Stimulated activated naive CD4-positive, alpha-beta T cell treated with Interleukin-2 at 50 U/mL for 16 hours (primary cell): ENCODE results near the gene TRRAP.

ENCODE experiments used
- DNase-seq: peaks from one replicate; lab custom pipeline; 2025; lab: John Stamatoyannopoulos, UW

Gene TRRAP

DNA sequence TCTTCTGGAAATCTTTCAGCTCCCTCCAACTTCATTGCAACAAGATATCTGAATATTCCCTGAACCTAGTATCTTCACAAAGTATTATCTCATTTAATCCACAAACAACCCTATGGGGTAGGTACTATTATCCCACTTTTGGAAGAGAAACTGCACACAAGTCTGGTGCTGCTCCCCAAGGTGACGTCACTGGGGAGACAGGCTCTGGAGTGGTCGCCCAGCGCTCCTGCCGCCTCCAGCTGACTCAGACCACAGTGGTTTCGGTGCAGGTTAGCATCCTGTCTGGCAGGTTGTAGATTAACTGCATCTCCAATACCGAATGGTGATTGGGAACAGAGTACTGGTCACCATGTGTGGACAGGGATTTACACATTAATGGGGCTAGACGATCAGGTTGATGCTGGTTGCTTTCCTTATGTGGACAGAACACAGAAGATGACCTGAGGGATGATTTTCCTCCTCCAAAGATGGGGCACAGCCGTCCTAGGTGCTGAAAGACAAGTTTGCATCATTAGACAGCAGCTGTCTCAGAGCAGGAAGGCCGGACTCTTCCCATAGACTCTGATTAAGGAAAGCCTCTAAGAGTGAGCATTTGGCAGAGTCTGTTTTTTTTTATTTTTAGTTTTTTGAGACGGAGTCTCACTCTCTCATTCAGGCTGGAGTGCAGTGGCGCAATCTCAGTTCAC lies 128.6 kb downstream of the TRRAP start:
- no peak for DNase-seq

DNA sequence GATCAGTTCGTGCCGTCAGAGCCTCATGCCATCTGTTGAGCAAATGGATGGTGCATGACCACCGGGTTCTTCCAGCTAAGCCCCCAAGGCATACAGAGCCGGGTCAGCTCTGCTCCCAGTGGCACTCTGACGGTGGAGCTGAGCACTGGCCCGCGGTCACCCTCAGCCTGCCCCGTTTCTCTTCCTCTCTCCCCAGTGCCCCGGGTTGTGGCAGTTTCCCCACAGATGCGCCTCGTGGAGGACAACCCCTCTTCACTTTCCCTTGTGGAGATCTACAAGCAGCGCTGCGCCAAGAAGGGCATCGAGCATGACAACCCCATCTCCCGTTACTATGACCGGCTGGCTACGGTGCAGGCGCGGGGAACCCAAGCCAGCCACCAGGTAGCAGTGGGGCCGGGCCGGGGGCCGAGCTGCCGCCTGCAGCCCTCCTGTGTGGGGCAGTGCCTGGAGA lies 129.9 kb downstream of the TRRAP start:
- no peak for DNase-seq

- no peak for DNase-seq
These were observed 130.7 kb downstream of the TRRAP start for GRCh38 chr7:99008921-99009530.

- no peak for DNase-seq
These were observed 131.9 kb downstream of the TRRAP start for GRCh38 chr7:99010281-99010680.

DNA sequence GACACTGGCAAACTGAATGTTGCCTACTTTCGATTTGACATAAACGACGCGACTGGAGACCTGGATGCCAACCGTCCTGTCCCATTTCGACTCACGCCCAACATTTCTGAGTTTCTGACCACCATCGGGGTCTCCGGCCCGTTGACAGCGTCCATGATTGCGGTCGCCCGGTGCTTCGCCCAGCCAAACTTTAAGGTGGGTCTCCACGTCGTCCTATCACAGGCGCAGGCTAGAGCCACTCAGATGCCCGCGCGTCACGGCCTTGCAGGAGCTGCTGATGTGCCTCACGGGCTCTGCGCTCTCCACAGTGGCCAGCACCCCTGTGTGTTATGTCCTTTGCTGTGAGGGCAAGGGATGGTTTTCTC lies 133.0 kb downstream of the TRRAP start:
- DNase-seq, result no peak

DNA sequence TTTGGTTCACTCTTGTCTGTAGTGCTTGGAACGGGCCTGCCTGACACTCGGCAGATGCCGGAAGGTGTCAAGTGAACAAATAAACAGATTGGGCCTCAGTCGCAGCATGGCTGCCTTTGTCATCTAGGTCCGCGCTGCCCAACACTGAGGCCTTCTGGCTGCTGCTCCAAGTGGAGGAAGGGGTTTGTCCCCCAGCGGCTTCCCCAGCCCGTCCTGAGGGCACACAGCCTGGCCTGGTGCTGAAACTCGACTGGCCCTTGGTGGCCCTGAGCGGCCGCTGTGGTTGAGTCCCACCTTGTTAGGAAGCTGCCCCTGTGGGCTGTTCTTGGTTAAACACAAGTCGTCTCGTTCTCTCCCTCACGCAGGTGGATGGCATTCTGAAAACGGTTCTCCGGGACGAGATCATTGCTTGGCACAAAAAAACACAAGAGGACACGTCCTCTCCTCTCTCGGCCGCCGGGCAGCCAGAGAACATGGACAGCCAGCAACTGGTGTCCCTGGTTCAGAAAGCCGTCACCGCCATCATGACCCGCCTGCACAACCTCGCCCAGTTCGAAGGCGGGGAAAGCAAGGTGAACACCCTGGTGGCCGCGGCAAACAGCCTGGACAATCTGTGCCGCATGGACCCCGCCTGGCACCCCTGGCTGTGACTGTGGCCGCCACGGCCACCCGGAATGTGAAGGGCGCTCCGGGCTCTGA lies 133.5 kb downstream of the TRRAP start:
- no peak for DNase-seq

DNA sequence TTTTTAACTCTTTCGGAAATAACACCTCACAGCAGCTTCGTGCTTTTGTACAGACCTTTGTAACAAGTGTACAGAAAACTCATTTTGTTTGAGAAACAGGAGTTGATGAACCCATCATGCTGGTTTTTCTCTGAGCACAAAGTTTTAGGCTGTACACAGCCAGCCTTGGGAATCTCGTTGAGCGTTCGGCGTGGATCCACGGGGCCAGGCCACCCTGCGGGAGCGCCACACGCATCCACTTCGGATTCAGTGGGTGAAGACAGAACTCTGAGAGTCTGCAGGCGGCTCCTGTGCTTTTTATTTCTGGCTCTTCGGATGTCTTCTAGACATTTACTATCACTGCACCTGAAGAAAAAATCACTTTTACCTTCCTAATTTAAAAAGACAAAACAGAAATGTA lies 134.4 kb downstream of the TRRAP start:
- DNase-seq, result no peak

GRCh38 chr7:99013266-99014112 lies 135.2 kb downstream of the TRRAP start:
- no peak for DNase-seq

- DNase-seq, result no peak
These were observed 136.0 kb downstream of the TRRAP start for GRCh38 chr7:99014113-99014985.

DNA sequence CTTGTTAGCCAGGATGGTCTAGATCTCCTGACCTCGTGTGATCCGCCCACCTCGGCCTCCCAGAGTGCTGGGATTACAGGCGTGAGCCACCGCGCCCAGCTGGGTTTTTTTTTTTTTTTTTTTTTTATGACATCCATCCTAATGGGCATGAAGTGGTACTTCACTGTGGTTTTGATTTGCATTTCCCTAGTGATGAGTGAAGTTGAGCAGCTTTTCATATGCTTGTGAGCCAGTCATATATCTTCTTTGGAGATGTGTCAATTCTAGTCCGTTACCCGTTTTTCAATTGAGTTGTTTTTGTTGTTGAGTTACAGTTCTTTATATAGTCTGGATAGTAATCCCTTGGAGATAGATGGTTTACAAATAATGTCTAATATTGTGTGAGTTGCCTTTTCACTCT lies 137.9 kb downstream of the TRRAP start:
- DNase-seq, result no peak

DNA sequence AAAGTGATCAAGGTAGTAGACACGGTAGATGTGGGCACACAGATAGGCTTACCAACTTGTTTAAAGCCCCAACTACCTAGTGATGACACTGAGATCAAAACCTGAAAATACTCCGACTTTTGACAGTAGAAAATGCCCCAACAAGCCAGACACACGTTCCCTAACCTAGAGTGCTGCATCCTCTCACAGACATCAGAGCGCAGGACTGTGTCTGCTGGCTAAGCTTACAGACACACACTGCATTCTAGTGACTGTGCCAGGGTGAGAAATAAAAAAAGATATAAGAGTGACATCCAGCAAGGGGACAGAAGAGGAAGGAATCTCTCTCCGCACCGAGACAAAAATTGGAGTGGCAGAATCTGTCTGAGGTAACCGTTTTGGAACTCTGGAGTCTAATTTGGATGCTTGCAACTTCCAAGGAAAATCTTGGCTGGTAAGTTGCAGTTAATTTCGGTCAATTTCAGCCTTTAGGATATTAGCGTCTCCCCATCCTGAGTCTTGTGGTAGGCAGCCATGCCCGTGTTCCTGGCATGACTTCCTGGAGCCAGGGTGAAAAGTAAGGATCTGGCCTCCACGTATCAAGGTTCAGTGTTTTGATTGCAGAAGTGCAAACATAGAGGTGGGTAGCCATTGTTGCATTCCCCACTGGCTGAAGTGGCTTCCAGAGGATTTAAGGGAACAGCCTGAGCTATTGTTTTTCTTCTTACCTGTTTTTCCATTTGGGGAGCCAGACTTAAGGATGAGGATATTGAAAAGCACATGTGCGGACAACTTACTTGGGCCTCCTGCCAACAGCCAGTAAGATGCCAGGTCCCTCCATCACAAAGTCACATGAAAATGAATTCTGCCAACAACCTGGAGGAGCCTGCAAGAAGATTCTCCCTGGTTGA lies 141.4 kb downstream of the TRRAP start:
- no peak for DNase-seq

DNA sequence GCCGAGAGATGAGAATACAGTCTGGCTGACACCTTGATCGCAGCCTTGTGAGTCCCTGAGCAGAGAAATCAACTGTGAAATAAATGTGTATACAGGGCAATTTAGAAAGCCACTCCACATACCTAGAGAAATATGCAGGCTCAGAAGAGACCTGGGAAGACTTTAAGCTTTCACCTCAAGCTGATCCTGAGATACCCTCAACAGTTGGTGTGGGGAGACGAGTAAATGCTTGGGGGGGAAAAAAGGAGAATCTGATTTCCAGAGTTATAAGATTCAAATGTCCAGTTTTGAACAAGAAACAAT lies 142.0 kb downstream of the TRRAP start:
- no peak for DNase-seq

DNA sequence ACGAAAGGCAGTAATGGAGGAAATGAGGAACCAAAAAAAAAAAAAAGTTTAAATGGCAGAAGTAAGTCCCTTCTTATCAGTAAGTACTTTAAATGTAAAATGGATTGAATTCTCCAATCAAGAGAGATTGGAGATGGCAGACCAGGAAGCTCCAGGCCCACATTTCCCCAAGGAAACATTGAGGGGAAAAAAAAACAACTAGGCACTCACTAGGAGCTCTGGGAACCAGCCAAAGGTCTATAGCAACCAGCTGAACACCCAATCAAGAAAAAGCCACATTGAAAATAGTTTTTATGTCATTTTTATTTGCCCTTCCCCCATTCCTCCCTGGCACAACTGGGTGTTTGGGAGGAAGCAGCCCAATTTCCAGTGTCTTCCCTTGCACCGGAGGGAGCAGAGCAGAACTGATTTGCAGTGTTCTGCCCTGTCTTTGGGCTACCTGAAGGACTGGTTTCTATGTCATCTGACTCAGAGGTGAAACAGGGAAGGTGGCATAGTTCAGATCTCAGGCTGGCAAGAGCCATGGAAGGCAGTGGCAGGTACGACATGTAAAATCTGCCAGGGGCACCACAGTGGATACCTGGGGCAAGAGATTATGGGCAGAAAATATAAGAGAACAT lies 143.7 kb downstream of the TRRAP start:
- DNase-seq, result no peak

GRCh38 chr7:99024066-99024465 lies 145.7 kb downstream of the TRRAP start:
- DNase-seq, result no peak

DNA sequence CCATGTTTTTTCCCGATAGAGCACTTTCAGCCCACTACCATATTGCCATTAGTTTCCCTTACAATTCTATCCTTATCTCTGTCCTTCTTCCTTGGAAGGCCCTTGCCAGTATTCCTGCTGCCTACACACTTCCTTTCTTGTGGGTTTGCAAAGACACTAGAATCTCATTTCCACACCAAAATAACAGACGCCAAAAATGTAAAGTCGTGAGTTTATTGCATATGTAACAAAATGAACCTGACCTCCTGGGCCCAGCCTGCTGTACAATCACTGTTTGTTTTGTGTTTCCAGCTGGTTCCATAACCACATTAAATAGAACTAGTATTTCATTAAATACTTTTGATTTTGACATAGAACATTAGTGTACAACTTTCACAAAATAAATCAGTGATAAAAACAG lies 148.9 kb downstream of the TRRAP start:
- DNase-seq, result no peak

GRCh38 chr7:99027841-99028240 lies 149.5 kb downstream of the TRRAP start:
- DNase-seq, result no peak

GRCh38 chr7:99028261-99028973 lies 150.1 kb downstream of the TRRAP start:
- no peak for DNase-seq

DNA sequence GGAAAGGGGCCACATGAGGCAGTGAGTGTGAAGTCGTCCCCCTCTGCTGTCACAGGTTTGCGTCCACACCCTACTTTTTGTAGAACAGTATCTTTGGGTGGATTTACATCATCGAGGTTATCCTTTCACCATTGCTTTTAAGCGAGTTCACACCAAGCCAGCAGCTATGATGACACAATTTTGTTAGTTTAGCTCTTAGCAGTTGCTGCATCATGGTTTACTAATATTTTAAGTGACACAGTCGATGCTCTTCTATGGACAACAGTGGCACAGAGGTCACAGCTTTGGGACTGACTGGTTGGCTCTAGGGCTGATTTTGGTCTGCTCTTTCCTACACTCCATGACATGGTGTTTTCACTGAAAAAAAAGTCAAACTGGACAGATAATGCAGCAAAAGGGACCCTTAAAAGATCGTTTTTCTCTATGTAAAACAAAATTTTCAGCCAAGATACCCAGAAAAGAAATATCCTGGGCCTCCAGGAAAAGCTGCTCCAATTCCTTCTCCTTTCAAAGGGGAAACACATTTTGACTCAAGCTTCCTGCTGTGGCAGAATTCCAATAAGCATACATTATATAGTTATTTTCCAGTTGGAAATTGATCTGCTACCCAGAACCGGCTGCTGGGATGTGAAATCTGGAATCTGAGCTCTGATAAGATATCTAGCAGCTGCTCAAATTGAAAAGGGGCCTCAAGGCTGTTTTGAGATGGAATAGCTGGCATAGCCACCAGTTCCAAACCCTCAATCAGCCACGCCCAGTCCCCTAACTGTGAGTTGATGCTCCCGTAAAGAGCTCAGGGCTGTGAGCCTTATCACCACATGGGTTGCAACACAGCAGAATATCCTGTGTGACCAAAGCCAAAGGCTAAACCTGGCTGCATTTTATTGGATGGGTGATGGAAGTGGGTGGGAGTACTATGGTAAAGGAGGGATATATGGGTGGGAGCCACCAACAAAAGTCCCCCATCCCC lies 151.4 kb downstream of the TRRAP start:
- no peak for DNase-seq
